Neural cell (in vitro differentiated cells): Measurements from ENCODE around the gene PLBD2.

ENCODE experiments used
- EP300 ChIP-seq: fragments of 450-650 bp; conservative IDR thresholded peaks from 2 replicates; pipeline ENCODE4 v1.6.1; 2014; ENCODE audit warnings: antibody characterized with exemption, mild to moderate bottlenecking, moderate library complexity; ENCODE audit not compliant: poor library complexity, severe bottlenecking
- EZH2 ChIP-seq: fragments of 200-600, 300-800 bp; shearing (Covaris generic), sonication (generic); IDR thresholded peaks from 2 replicates; pipeline ENCODE4 v1.6.1; 2014; ENCODE audit warnings: antibody characterized with exemption, low read length, borderline replicate concordance, mild to moderate bottlenecking; ENCODE audit not compliant: insufficient read depth, poor library complexity, severe bottlenecking
- MXI1 ChIP-seq: fragments of 450-650 bp; conservative IDR thresholded peaks from 2 replicates; pipeline ENCODE4 v1.6.1; 2014; ENCODE audit warnings: antibody characterized with exemption, mild to moderate bottlenecking; ENCODE audit not compliant: poor library complexity, severe bottlenecking
- POLR2AphosphoS5 ChIP-seq: IDR thresholded peaks from 2 replicates; pipeline ENCODE4 v1.6.1; 2012
- RAD21 ChIP-seq: fragments of 450-650 bp; conservative IDR thresholded peaks from 2 replicates; pipeline ENCODE4 v1.6.1; 2014; ENCODE audit warnings: antibody characterized with exemption, mild to moderate bottlenecking, moderate library complexity
- REST ChIP-seq: IDR thresholded peaks from 2 replicates; pipeline ENCODE4 v1.6.1; 2012; ENCODE audit warnings: borderline replicate concordance
- SMC3 ChIP-seq: fragments of 450-650 bp; conservative IDR thresholded peaks from 2 replicates; pipeline ENCODE4 v1.6.1; 2014; ENCODE audit warnings: antibody characterized with exemption, mild to moderate bottlenecking, moderate library complexity; ENCODE audit not compliant: poor library complexity
- TAF1 ChIP-seq: IDR thresholded peaks from 2 replicates; pipeline ENCODE4 v1.6.1; 2012; ENCODE audit warnings: low read depth
- TF ChIP-seq, protein P1 (sequence below): fragments of 450-650 bp; IDR thresholded peaks from 2 replicates; pipeline ENCODE4 v1.5.1; 2014; ENCODE audit warnings: antibody characterized with exemption, mild to moderate bottlenecking, moderate library complexity; ENCODE audit not compliant: poor library complexity, severe bottlenecking

GRCh38 chr12:113418213-113418879, 60.0 kb downstream of the PLBD2 start:
- TF ChIP-seq, protein P1, sequence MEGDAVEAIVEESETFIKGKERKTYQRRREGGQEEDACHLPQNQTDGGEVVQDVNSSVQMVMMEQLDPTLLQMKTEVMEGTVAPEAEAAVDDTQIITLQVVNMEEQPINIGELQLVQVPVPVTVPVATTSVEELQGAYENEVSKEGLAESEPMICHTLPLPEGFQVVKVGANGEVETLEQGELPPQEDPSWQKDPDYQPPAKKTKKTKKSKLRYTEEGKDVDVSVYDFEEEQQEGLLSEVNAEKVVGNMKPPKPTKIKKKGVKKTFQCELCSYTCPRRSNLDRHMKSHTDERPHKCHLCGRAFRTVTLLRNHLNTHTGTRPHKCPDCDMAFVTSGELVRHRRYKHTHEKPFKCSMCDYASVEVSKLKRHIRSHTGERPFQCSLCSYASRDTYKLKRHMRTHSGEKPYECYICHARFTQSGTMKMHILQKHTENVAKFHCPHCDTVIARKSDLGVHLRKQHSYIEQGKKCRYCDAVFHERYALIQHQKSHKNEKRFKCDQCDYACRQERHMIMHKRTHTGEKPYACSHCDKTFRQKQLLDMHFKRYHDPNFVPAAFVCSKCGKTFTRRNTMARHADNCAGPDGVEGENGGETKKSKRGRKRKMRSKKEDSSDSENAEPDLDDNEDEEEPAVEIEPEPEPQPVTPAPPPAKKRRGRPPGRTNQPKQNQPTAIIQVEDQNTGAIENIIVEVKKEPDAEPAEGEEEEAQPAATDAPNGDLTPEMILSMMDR, result no peak
- no peak for TF ChIP-seq POLR2AphosphoS5
- no peak for TF ChIP-seq EZH2
- no peak for TF ChIP-seq RAD21
- no peak for TF ChIP-seq EP300
- no peak for TF ChIP-seq REST
- TF ChIP-seq MXI1, result no peak
- TF ChIP-seq SMC3, result no peak
- no peak for TF ChIP-seq TAF1
